GM21786 (cell line): ENCODE measurements around the gene GGACT.

Source experiments
- ATAC-seq: cut with Tn5 transposase; IDR thresholded peaks from one replicate; pipeline ENCODE4 v1.9.1; 2021; ENCODE audit not compliant: unreplicated experiment

The GGACT gene

DNA sequence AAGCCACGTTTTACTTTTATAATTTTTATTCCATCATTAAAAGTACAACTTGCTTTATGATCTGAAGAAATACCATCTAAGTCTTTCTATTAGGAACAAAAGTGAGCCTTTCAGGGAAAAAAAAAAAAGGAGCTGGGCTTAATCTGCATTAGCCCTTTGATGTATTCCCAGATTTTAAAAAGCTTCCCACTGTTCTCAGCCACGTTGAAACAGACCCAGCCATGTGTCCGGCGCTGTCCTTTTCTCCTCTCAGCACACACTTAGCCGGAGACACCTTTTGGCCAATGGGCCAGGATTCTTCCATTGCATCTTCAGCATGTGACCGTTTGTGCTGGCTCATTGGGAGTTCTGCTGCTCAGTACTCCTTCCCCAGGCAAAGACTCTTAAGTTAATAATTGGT is 105.5 kb downstream of the GGACT start:
- no peak for ATAC-seq

DNA sequence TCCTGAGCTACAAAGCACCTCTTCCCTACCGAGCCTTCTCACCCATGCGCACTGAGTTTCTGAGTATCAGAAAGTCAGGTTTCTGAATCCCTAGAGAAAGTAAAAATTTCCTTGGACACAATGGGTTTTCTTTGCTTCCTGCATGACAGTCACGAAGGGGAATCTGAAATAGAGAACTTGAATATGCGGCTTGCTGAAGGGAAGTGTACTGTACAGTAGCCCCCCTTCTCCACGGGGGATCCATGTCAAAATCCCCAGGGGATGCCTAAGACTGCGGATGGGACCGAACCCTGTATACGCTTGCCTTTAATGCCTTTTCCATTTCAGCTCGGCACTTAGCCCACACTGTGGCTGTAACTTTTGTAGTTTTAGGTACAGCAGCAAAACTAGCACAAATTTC is 107.9 kb downstream of the GGACT start:
- no peak for ATAC-seq
